HG03565 (cell line): Measurements from ENCODE around the gene PTCD2.

ENCODE experiments used
- ATAC-seq: cut with Tn5 transposase; IDR thresholded peaks from one replicate; pipeline ENCODE4 v1.9.1; 2021; ENCODE audit warnings: mild to moderate bottlenecking, moderate library complexity; ENCODE audit not compliant: unreplicated experiment

The PTCD2 gene

GRCh38 chr5:72319976-72320752, at the start of gene PTCD2, which contains the start of gene MRPS27:
PTCD2 (plus strand) TSS chr5:72320373; CDS start chr5:72320383, 10 bp downstream.
MRPS27 (minus strand) TSS chr5:72320240; CDS start chr5:72320221, 19 bp downstream.
- peak; percentile 93 for ATAC-seq

GRCh38 chr5:72271702-72272101, 48.5 kb upstream of the PTCD2 start:
- ATAC-seq: no peak

GRCh38 chr5:72272398-72272797, 47.8 kb upstream of the PTCD2 start:
- ATAC-seq: no peak

- ATAC-seq: no peak
Observed at GRCh38 chr5:72273547-72273946, 46.6 kb upstream of the PTCD2 start.

- ATAC-seq: no peak
Observed at GRCh38 chr5:72276219-72276752, 43.9 kb upstream of the PTCD2 start.

GRCh38 chr5:72280581-72281069, 39.5 kb upstream of the PTCD2 start:
- ATAC-seq: no peak

GRCh38 chr5:72281430-72281763, 38.8 kb upstream of the PTCD2 start:
- no peak for ATAC-seq

- ATAC-seq: no peak
Observed at GRCh38 chr5:72281764-72282499, 38.2 kb upstream of the PTCD2 start.

GRCh38 chr5:72282878-72283277, 37.3 kb upstream of the PTCD2 start:
- no peak for ATAC-seq

GRCh38 chr5:72283358-72283757, 36.8 kb upstream of the PTCD2 start:
- no peak for ATAC-seq

GRCh38 chr5:72284559-72285423, 35.4 kb upstream of the PTCD2 start:
- no peak for ATAC-seq

GRCh38 chr5:72285424-72285821, 34.8 kb upstream of the PTCD2 start:
- no peak for ATAC-seq

GRCh38 chr5:72286798-72287197, 33.4 kb upstream of the PTCD2 start:
- no peak for ATAC-seq

GRCh38 chr5:72288924-72289323, 31.2 kb upstream of the PTCD2 start:
- ATAC-seq: no peak

GRCh38 chr5:72290356-72291133, 29.6 kb upstream of the PTCD2 start:
- ATAC-seq: no peak

GRCh38 chr5:72291601-72292000, 28.6 kb upstream of the PTCD2 start:
- no peak for ATAC-seq

GRCh38 chr5:72292411-72292810, 27.8 kb upstream of the PTCD2 start:
- no peak for ATAC-seq

- no peak for ATAC-seq
Observed at GRCh38 chr5:72293495-72294055, 26.6 kb upstream of the PTCD2 start.

GRCh38 chr5:72294473-72294872, 25.7 kb upstream of the PTCD2 start:
- no peak for ATAC-seq

GRCh38 chr5:72295539-72295938, 24.6 kb upstream of the PTCD2 start:
- ATAC-seq: no peak
